Smooth muscle cell (in vitro differentiated cells): ENCODE results near the gene NEK4. TPM values are rescaled to one million over a fixed set of nuclear protein-coding genes. Genes with fewer than 3 reads are reported as not detected.

Source experiments
- DNase-seq: peaks from one replicate; lab custom pipeline; 2025; ENCODE audit not compliant: unreplicated experiment; lab: John Stamatoyannopoulos, UW
- H2AFZ ChIP-seq: fragments of 200-600 bp; sonication (generic); 2 replicates; pipeline ENCODE4 v1.6.0; 2016; ENCODE audit warnings: antibody characterized with exemption, low read depth, mild to moderate bottlenecking
- H3F3A ChIP-seq: fragments of 200-600 bp; sonication (generic); 2 replicates; pipeline ENCODE4 v1.6.0; 2017; ENCODE audit warnings: antibody characterized with exemption, low read depth
- H3K27ac ChIP-seq: fragments of 200-600 bp; sonication (generic); 2 replicates; pipeline ENCODE4 v1.5.1; 2016; ENCODE audit warnings: low read depth, mild to moderate bottlenecking
- H3K27me3 ChIP-seq: fragments of 200-600 bp; sonication (generic); 2 replicates; pipeline ENCODE4 v1.6.1; 2016; ENCODE audit warnings: low read depth, mild to moderate bottlenecking
- H3K36me3 ChIP-seq: fragments of 200-600 bp; sonication (generic); 2 replicates; pipeline ENCODE4 v1.5.1; 2016; ENCODE audit warnings: low read depth
- H3K4me1 ChIP-seq: fragments of 200-600 bp; sonication (generic); 2 replicates; pipeline ENCODE4 v1.5.1; 2016; ENCODE audit warnings: low read depth
- H3K4me2 ChIP-seq: fragments of 200-600 bp; sonication (generic); 2 replicates; pipeline ENCODE4 v1.6.0; 2016; ENCODE audit warnings: mild to moderate bottlenecking
- H3K4me3 ChIP-seq: fragments of 200-600 bp; sonication (generic); 2 replicates; pipeline ENCODE4 v1.5.1; 2016; ENCODE audit warnings: mild to moderate bottlenecking
- H3K79me2 ChIP-seq: fragments of 200-600 bp; sonication (generic); 2 replicates; pipeline ENCODE4 v1.6.0; 2016; ENCODE audit warnings: low read depth, mild to moderate bottlenecking
- H3K9ac ChIP-seq: fragments of 200-600 bp; sonication (generic); 2 replicates; pipeline ENCODE4 v1.6.0; 2016; ENCODE audit warnings: low read depth
- H3K9me3 ChIP-seq: fragments of 200-600 bp; sonication (generic); replicated peaks from 2 replicates; pipeline ENCODE4 v1.5.1; 2016; ENCODE audit warnings: low read depth
- H4K20me1 ChIP-seq: fragments of 200-600 bp; sonication (generic); 2 replicates; pipeline ENCODE4 v1.6.0; 2016; ENCODE audit warnings: low read depth
- CTCF ChIP-seq: fragments of 200-600 bp; sonication (generic); IDR thresholded peaks from 2 replicates; pipeline ENCODE4 v1.5.1; 2017; ENCODE audit warnings: borderline replicate concordance, mild to moderate bottlenecking, antibody characterized with exemption; ENCODE audit not compliant: insufficient read depth, poor library complexity, severe bottlenecking
- WGBS: methylation state at CpG from one replicate; pipeline ENCODE4 v1.1.7; 2016; ENCODE audit warnings: low lambda C conversion rate; 5-methylcytosine and 5-hydroxymethylcytosine counted together
- polyA plus RNA-seq: library from polyadenylated mRNA; unstranded; fragments of >200 nt; fragmentation: Nextera tagmentation; extraction: Ambion mirVana; gene quantifications from 2 replicates; pipeline ENCODE4 v1.2.1, GENCODE V29; 2016
- total RNA-seq: library from RNA; depleted of rRNA; stranded (reverse); fragments of >200 nt; gene quantifications from 2 replicates; pipeline ENCODE4 v1.2.3, GENCODE V29; 2014

The NEK4 gene
- total and polyA plus RNA-seq, 2 experiments from 2014 or later = 8.6 to 11.0 TPM

DNA sequence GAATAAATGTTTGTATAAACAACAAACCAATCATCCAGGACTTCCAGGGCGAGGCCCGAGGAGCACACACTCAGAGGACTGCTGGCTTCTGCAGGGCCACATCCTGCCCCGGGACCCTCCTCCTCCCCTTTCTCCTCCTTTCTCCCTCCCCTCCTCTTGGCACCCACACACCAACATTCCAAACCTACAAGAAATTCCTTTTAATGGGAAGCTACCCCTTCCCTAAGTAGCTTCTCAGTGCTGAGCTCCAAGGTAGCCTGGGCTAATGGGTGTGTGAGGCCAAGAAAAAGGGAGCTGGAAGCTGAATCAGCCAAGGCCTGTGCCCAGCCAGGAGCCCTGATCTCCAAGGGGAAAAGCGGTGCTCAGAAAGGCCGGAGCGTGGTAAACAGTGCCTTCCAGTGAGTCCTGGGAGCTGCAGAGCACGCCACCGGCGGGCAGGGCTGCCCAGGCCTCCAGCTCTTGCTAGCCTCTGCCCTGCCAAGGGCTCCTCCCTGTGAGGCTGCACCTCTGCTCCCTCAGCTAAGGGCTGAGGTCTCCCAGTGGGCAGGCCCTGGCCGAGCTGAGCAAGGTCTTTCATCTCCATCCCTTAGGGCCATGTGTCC lies 27.7 kb upstream of the NEK4 start:
- Histone ChIP-seq H2AFZ (no peak overlapping the region), H3K4me2 (no peak overlapping the region), H3K27me3 (no peaks in the 10 kb centered on the region)

DNA sequence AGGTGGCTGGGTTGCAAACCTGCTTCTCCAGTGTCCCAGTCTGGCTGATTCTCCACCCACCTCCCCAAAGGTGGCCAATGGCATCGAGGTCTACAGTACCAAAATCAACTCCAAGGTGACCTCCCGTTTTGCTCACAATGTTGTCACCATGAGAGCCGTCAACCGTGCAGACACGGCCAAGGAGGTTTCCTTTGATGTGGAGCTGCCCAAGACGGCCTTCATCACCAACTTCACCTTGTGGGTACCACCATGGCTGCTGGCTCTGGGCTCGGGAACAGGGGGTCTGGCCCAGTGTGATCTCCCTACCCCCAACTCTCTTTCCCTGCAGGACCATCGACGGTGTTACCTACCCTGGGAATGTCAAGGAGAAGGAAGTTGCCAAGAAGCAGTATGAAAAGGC lies 25.7 kb upstream of the NEK4 start:
- H2AFZ ChIP-seq = no peak overlapping the region
- no peak overlapping the region for H3K27ac ChIP-seq
- no peak overlapping the region for H3K4me3 ChIP-seq
- H3K4me1 ChIP-seq = no peaks in the 10 kb centered on the region
- H3K9me3 ChIP-seq = no peaks in the 10 kb centered on the region
- H3K27me3 ChIP-seq = no peaks in the 10 kb centered on the region
- WGBS = 94% methylated on average over 9 of the region's 9 CpGs
- no peak overlapping the region for H3K4me2 ChIP-seq
- no peaks in the 10 kb centered on the region for H4K20me1 ChIP-seq
- no peaks in the 10 kb centered on the region for H3K36me3 ChIP-seq
- H3F3A ChIP-seq = no peaks in the 10 kb centered on the region
- no peak for DNase-seq
- no peak overlapping the region for H3K9ac ChIP-seq
- TF ChIP-seq CTCF = no peak
- H3K79me2 ChIP-seq = no peaks in the 10 kb centered on the region

More for the DNA sequence above, 27.7 kb upstream of the NEK4 start:
- Histone ChIP-seq H3K27ac (no peak overlapping the region), H3F3A (no peaks in the 10 kb centered on the region), H3K4me3 (no peak overlapping the region), H3K79me2 (no peaks in the 10 kb centered on the region), H4K20me1 (no peaks in the 10 kb centered on the region), H3K9ac (no peak overlapping the region), H3K4me1 (no peaks in the 10 kb centered on the region), H3K36me3 (no peaks in the 10 kb centered on the region), H3K9me3 (no peaks in the 10 kb centered on the region)
- DNase-seq = no peak
- WGBS = 90% methylated on average over 10 of the region's 10 CpGs
- no peak for TF ChIP-seq CTCF

- Histone ChIP-seq H3K27me3 (no peaks in the 10 kb centered on the region), H3K9ac (no peak overlapping the region), H2AFZ (no peak overlapping the region), H3K36me3 (no peaks in the 10 kb centered on the region), H4K20me1 (no peaks in the 10 kb centered on the region), H3K4me3 (no peak overlapping the region), H3K9me3 (no peaks in the 10 kb centered on the region), H3K4me1 (no peaks in the 10 kb centered on the region), H3F3A (no peaks in the 10 kb centered on the region), H3K4me2 (no peak overlapping the region), H3K27ac (no peak overlapping the region), H3K79me2 (no peaks in the 10 kb centered on the region)
- no peak for DNase-seq
- TF ChIP-seq CTCF = no peak
- 91% methylated on average over 9 of the region's 9 CpGs for WGBS
These were observed 24.7 kb upstream of the NEK4 start for GRCh38 chr3:52795298-52795900.

- no peaks in the 10 kb centered on the region for H3K27me3 ChIP-seq
- 90% methylated on average over 10 of the region's 10 CpGs for WGBS
- H3K9ac ChIP-seq = no peak within 1 kb of the TSS
- TF ChIP-seq CTCF = no peak
- no peaks in the 10 kb centered on the region for H3K9me3 ChIP-seq
- H4K20me1 ChIP-seq = no peaks in the 10 kb centered on the region
- no peak within 1 kb of the TSS for H2AFZ ChIP-seq
- DNase-seq = no peak
- H3K79me2 ChIP-seq = no peaks in the 10 kb centered on the region
- H3K36me3 ChIP-seq = no peaks in the 10 kb centered on the region
- no peak within 1 kb of the TSS for H3K27ac ChIP-seq
- no peak within 1 kb of the TSS for H3K4me2 ChIP-seq
- H3K4me1 ChIP-seq = no peaks in the 10 kb centered on the region
- H3F3A ChIP-seq = no peaks in the 10 kb centered on the region
- no peak within 1 kb of the TSS for H3K4me3 ChIP-seq
These were observed 23.9 kb upstream of the NEK4 start, which contains the start of gene ITIH3 for GRCh38 chr3:52794612-52795099. Gene ITIH3, plus strand, starts transcription at chr3:52794796. Its CDS starts 8 bp downstream, at chr3:52794804.
